Measurements from ENCODE around the gene PMPCA. TPM values are rescaled to one million over a fixed set of nuclear protein-coding genes. Genes with fewer than 3 reads are reported as not detected.

Gene PMPCA
- total RNA-seq, 2 experiments from 2014 or later, result 64.0 to 76.5 TPM

GRCh38 chr9:136377341-136378169 lies 32.9 kb upstream of the PMPCA start:
- DNase-seq (no peak), ATAC-seq (no peak)
- Mint-ChIP-seq H3K4me1 (no peaks in the 10 kb centered on the region), H3K9me3 (ENCODE audit: low read depth) (no peaks in the 10 kb centered on the region), H3K27ac (no peak overlapping the region), H3K4me3 (no peak overlapping the region), H3K36me3 (peaks cover under 1% of the 10 kb centered on the region), H3K27me3 (no peaks in the 10 kb centered on the region)
- CTCF ChIA-PET, result interaction anchor here (0.9 kb wide), 1 partner anchor 14 kb away, joined by 3 read pairs; the partner anchor contains the start of gene DNLZ

- CTCF ChIA-PET, result interaction anchor here (0.9 to 1.4 kb wide), 2 partner anchors 15 kb away, joined by 3 to 5 read pairs; partner anchors contain the start of gene DNLZ
- DNase-seq (no peak), ATAC-seq (no peak)
- Mint-ChIP-seq H3K27me3 (no peaks in the 10 kb centered on the region), H3K36me3 (peaks cover 2% of the 10 kb centered on the region), H3K9me3 (ENCODE audit: low read depth) (no peaks in the 10 kb centered on the region), H3K4me3 (no peak overlapping the region), H3K27ac (no peak overlapping the region), H3K4me1 (no peaks in the 10 kb centered on the region)
Observed at GRCh38 chr9:136378170-136379002, 32.1 kb upstream of the PMPCA start.

DNA sequence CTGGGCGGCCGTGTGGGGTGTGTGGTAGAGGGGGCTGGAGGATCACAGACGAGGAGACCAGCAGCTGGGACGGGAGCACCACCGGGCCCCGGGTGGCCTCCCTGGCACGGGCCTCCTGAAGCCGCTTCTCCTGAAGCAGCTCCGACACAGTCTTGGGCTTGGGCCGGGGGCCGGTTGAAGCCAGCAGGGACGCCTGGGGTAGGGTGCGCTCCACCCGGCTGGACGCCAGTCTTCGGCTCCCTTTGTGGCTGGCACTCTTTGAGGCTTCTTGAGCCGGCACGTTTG lies 31.5 kb upstream of the PMPCA start:
- Mint-ChIP-seq H3K27ac (no peak overlapping the region), H3K4me1 (peaks cover 2% of the 10 kb centered on the region), H3K9me3 (ENCODE audit: low read depth) (no peaks in the 10 kb centered on the region), H3K36me3 (peaks cover 4% of the 10 kb centered on the region), H3K27me3 (no peaks in the 10 kb centered on the region), H3K4me3 (no peak overlapping the region)
- CTCF ChIA-PET, result interaction anchor here (1.4 kb wide), 1 partner anchor 15 kb away, joined by 5 read pairs; the partner anchor contains the start of gene DNLZ
- DNase-seq (no peak), ATAC-seq (no peak)

- H3K27me3 Mint-ChIP-seq, result no peaks in the 10 kb centered on the region
- no peak overlapping the region for H3K27ac Mint-ChIP-seq
- CTCF ChIA-PET, result interaction anchor here (1.4 kb wide), 1 partner anchor 16 kb away, joined by 5 read pairs; the partner anchor contains the start of gene DNLZ
- no peak for DNase-seq
- peaks cover 7% of the 10 kb centered on the region for H3K4me1 Mint-ChIP-seq
- no peaks in the 10 kb centered on the region for H3K9me3 Mint-ChIP-seq (ENCODE audit: low read depth)
- no peak for ATAC-seq
- H3K4me3 Mint-ChIP-seq, result no peak overlapping the region
- peaks cover 8% of the 10 kb centered on the region for H3K36me3 Mint-ChIP-seq
Observed at GRCh38 chr9:136379401-136379800, 31.1 kb upstream of the PMPCA start.

- peaks cover 13% of the 10 kb centered on the region for H3K36me3 Mint-ChIP-seq
- ATAC-seq, result no peak
Observed at GRCh38 chr9:136379891-136380290, 30.6 kb upstream of the PMPCA start.

GRCh38 chr9:136380381-136380780 lies 30.1 kb upstream of the PMPCA start:
- Mint-ChIP-seq H3K4me3 (no peak overlapping the region), H3K27ac (no peak overlapping the region), H3K36me3 (peaks cover 18% of the 10 kb centered on the region), H3K4me1 (peaks cover 16% of the 10 kb centered on the region), H3K27me3 (no peaks in the 10 kb centered on the region), H3K9me3 (ENCODE audit: low read depth) (no peaks in the 10 kb centered on the region)
- DNase-seq, result no peak
- ATAC-seq, result no peak
- CTCF ChIA-PET, result no interaction called here

More at GRCh38 chr9:136379891-136380290, 30.6 kb upstream of the PMPCA start:
- no peaks in the 10 kb centered on the region for H3K9me3 Mint-ChIP-seq (ENCODE audit: low read depth)
- no peak for DNase-seq
- no peak overlapping the region for H3K27ac Mint-ChIP-seq
- H3K4me1 Mint-ChIP-seq, result peaks cover 12% of the 10 kb centered on the region
- no peaks in the 10 kb centered on the region for H3K27me3 Mint-ChIP-seq
- CTCF ChIA-PET, result interaction anchor here (1.4 kb wide), 1 partner anchor 16 kb away, joined by 5 read pairs; the partner anchor contains the start of gene DNLZ
- no peak overlapping the region for H3K4me3 Mint-ChIP-seq

DNA sequence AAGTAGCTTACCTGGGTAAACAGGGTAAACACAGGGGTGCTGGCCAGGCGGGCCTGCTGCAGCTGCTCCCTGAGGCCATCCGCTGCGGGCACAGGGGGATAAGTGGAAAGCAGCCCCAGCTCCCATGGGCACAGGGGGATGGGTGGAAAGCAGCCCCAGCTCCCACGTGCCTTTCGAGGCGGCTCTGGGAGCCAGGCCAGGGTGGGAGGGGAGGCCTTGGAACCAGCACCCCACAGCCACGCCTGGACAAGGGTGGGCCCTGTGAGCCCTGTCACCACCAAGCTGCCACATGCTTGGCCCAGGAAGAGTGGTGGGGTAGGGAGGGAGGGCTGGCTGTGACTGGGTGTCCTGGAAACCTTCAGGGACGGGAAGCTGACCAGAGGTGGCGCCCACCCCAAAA lies 29.1 kb upstream of the PMPCA start:
- Mint-ChIP-seq H3K9me3 (ENCODE audit: low read depth) (peaks cover 2% of the 10 kb centered on the region), H3K4me3 (no peak overlapping the region), H3K27ac (no peak overlapping the region), H3K27me3 (no peaks in the 10 kb centered on the region), H3K4me1 (peaks cover 25% of the 10 kb centered on the region), H3K36me3 (peaks cover 25% of the 10 kb centered on the region)
- CTCF ChIA-PET, result no interaction called here
- DNase-seq (no peak), ATAC-seq (no peak)

GRCh38 chr9:136381966-136382513 lies 28.4 kb upstream of the PMPCA start:
- no peak for ATAC-seq
- H3K4me3 Mint-ChIP-seq, result no peak overlapping the region
- CTCF ChIA-PET, result interaction anchor here (0.8 kb wide), 1 partner anchor 69 kb away, joined by 3 read pairs; no protein-coding TSS in a partner anchor

GRCh38 chr9:136383436-136383835 lies 27.0 kb upstream of the PMPCA start:
- H3K9me3 Mint-ChIP-seq (ENCODE audit: low read depth), result peaks cover 2% of the 10 kb centered on the region
- peaks cover 25% of the 10 kb centered on the region for H3K4me1 Mint-ChIP-seq
- H3K27me3 Mint-ChIP-seq, result no peaks in the 10 kb centered on the region
- H3K27ac Mint-ChIP-seq, result no peak overlapping the region
- CTCF ChIA-PET, result interaction anchor here (1.4 kb wide), 1 partner anchor 21 kb away, joined by 4 read pairs; no protein-coding TSS in a partner anchor
- no peak for ATAC-seq
- peaks cover 35% of the 10 kb centered on the region for H3K36me3 Mint-ChIP-seq
- H3K4me3 Mint-ChIP-seq, result no peak overlapping the region
- DNase-seq, result no peak

More at GRCh38 chr9:136381966-136382513, 28.4 kb upstream of the PMPCA start:
- peaks cover 25% of the 10 kb centered on the region for H3K4me1 Mint-ChIP-seq
- peaks cover 28% of the 10 kb centered on the region for H3K36me3 Mint-ChIP-seq
- peaks cover 2% of the 10 kb centered on the region for H3K9me3 Mint-ChIP-seq (ENCODE audit: low read depth)
- no peak overlapping the region for H3K27ac Mint-ChIP-seq
- no peaks in the 10 kb centered on the region for H3K27me3 Mint-ChIP-seq
- no peak for DNase-seq

GRCh38 chr9:136385015-136385414 lies 25.4 kb upstream of the PMPCA start:
- peaks cover 30% of the 10 kb centered on the region for H3K4me1 Mint-ChIP-seq
- CTCF ChIA-PET, result interaction anchor here (0.8 to 2.5 kb wide), 4 partner anchors 14 to 22 kb away, joined by 3 to 13 read pairs (median 8); partner anchors contain the start of gene DNLZ
- peaks cover 2% of the 10 kb centered on the region for H3K9me3 Mint-ChIP-seq (ENCODE audit: low read depth)
- peak overlapping the region; percentile 84 for H3K27ac Mint-ChIP-seq
- H3K36me3 Mint-ChIP-seq, result peaks cover 41% of the 10 kb centered on the region
- H3K4me3 Mint-ChIP-seq, result peak overlapping the region; percentile 17
- H3K27me3 Mint-ChIP-seq, result no peaks in the 10 kb centered on the region
- DNase-seq (peak; percentile 82), ATAC-seq (peak; percentile 77)

GRCh38 chr9:136386018-136386417 lies 24.4 kb upstream of the PMPCA start:
- H3K27me3 Mint-ChIP-seq, result no peaks in the 10 kb centered on the region

GRCh38 chr9:136387217-136387616 lies 23.2 kb upstream of the PMPCA start:
- Mint-ChIP-seq H3K9me3 (ENCODE audit: low read depth) (peaks cover 2% of the 10 kb centered on the region), H3K4me3 (no peak overlapping the region), H3K27ac (no peak overlapping the region), H3K27me3 (no peaks in the 10 kb centered on the region), H3K36me3 (peaks cover 49% of the 10 kb centered on the region), H3K4me1 (peaks cover 30% of the 10 kb centered on the region)
- CTCF ChIA-PET, result interaction anchor here (0.9 to 2.0 kb wide), 3 partner anchors 11 to 24 kb away, joined by 3 to 7 read pairs (median 3); partner anchors contain the start of gene DNLZ
- no peak for ATAC-seq
- DNase-seq, result no peak

More at GRCh38 chr9:136386018-136386417, 24.4 kb upstream of the PMPCA start:
- Mint-ChIP-seq H3K4me3 (peak overlapping the region; percentile 43), H3K4me1 (peaks cover 30% of the 10 kb centered on the region), H3K27ac (peak overlapping the region; percentile 84), H3K9me3 (ENCODE audit: low read depth) (peaks cover 2% of the 10 kb centered on the region), H3K36me3 (peaks cover 43% of the 10 kb centered on the region)
- DNase-seq (no peak), ATAC-seq (peak; percentile 25)
- CTCF ChIA-PET, result interaction anchor here (0.7 to 2.5 kb wide), 6 partner anchors 11 to 23 kb away, joined by 3 to 13 read pairs (median 7); partner anchors contain the start of gene DNLZ

DNA sequence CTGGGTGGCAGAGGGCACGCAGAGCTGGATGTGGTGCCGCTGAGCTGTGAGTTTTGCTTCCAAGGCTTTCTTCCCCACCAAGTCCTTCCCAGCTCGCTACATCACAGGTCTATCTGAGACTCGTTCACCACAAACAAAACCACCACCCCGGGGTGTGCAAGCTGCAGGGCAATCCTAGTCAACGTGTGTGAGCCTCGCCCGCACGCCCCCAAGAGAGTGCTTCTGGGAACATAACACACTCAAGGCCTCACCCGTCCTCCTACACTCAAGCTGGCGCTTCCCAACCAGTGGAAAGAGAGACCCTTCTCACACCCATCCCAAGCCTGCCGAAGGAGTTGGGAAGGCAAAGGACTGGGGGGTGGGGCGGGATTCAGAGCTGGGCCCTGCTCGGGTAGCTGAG lies 21.1 kb upstream of the PMPCA start:
- H3K4me1 Mint-ChIP-seq, result peaks cover 24% of the 10 kb centered on the region
- H3K9me3 Mint-ChIP-seq (ENCODE audit: low read depth), result peaks cover 2% of the 10 kb centered on the region
- DNase-seq, result no peak
- CTCF ChIA-PET, result interaction anchor here (1.8 kb wide), 1 partner anchor 9 kb away, joined by 4 read pairs; no protein-coding TSS in a partner anchor
- ATAC-seq, result no peak
- no peaks in the 10 kb centered on the region for H3K27me3 Mint-ChIP-seq
- no peak overlapping the region for H3K4me3 Mint-ChIP-seq
- peaks cover 41% of the 10 kb centered on the region for H3K36me3 Mint-ChIP-seq
- no peak overlapping the region for H3K27ac Mint-ChIP-seq
